GM23248 (cell line): ENCODE data around the gene SNTG2. TPM values are rescaled to one million over a fixed set of nuclear protein-coding genes. Genes with fewer than 3 reads are reported as not detected.

ENCODE experiments used
- DNase-seq: peaks from one replicate; pipeline ENCODE4 v3.0.0-alpha.2; 2015
- H2AFZ ChIP-seq: fragments of 200-600 bp; sonication (generic); 2 replicates; pipeline ENCODE4 v1.6.1; 2016; ENCODE audit warnings: antibody characterized with exemption
- H3F3A ChIP-seq: fragments of 200-600 bp; sonication (generic); 2 replicates; pipeline ENCODE4 v1.6.1; 2016; ENCODE audit warnings: mild to moderate bottlenecking, antibody characterized with exemption, mixed run types; ENCODE audit not compliant: insufficient read depth
- H3K27ac ChIP-seq: fragments of 200-600 bp; sonication (generic); 2 replicates; pipeline ENCODE4 v1.5.1; 2016; ENCODE audit warnings: mild to moderate bottlenecking
- H3K27me3 ChIP-seq: fragments of 200-600 bp; sonication (generic); replicated peaks from 2 replicates; pipeline ENCODE4 v1.6.1; 2016; ENCODE audit warnings: mild to moderate bottlenecking; ENCODE audit not compliant: insufficient read depth
- H3K36me3 ChIP-seq: fragments of 200-600 bp; sonication (generic); 2 replicates; pipeline ENCODE4 v1.6.1; 2016; ENCODE audit warnings: low read depth, mild to moderate bottlenecking
- H3K4me1 ChIP-seq: fragments of 200-600 bp; sonication (generic); 2 replicates; pipeline ENCODE4 v1.6.1; 2016; ENCODE audit warnings: mild to moderate bottlenecking; ENCODE audit not compliant: insufficient read depth
- H3K4me2 ChIP-seq: fragments of 200-600 bp; sonication (generic); one replicate; pipeline ENCODE4 v1.6.1; 2016; ENCODE audit warnings: mild to moderate bottlenecking; ENCODE audit not compliant: unreplicated experiment
- H3K4me3 ChIP-seq: fragments of 200-600 bp; sonication (generic); 2 replicates; pipeline ENCODE4 v1.5.1; 2016; ENCODE audit warnings: mild to moderate bottlenecking
- H3K79me2 ChIP-seq: fragments of 200-600 bp; sonication (generic); 2 replicates; pipeline ENCODE4 v1.6.1; 2016; ENCODE audit warnings: mild to moderate bottlenecking; ENCODE audit not compliant: insufficient read depth
- H3K9ac ChIP-seq: fragments of 200-600 bp; sonication (generic); 2 replicates; pipeline ENCODE4 v1.6.1; 2016; ENCODE audit warnings: mild to moderate bottlenecking
- H3K9me2 ChIP-seq: fragments of 200-600 bp; sonication (generic); 2 replicates; pipeline ENCODE4 v1.6.1; 2016; ENCODE audit warnings: mixed run types, mild to moderate bottlenecking, moderate library complexity; ENCODE audit not compliant: insufficient read depth
- H3K9me3 ChIP-seq: fragments of 200-600 bp; sonication (generic); one replicate; pipeline ENCODE4 v1.6.1; 2017; ENCODE audit warnings: low read depth
- H4K20me1 ChIP-seq: fragments of 200-600 bp; sonication (generic); 2 replicates; pipeline ENCODE4 v1.6.0; 2016; ENCODE audit not compliant: insufficient read depth
- EZH2 ChIP-seq: fragments of 200-600 bp; sonication (generic); IDR thresholded peaks from 2 replicates; pipeline ENCODE4 v1.6.1; 2018; ENCODE audit warnings: antibody characterized with exemption, mild to moderate bottlenecking; ENCODE audit not compliant: insufficient read depth, poor library complexity, severe bottlenecking
- EZH2phosphoT487 ChIP-seq: fragments of 200-600 bp; sonication (generic); IDR thresholded peaks from 2 replicates; pipeline ENCODE4 v1.6.1; 2018; ENCODE audit warnings: antibody characterized with exemption, moderate library complexity, mild to moderate bottlenecking, low read depth; ENCODE audit not compliant: insufficient read depth
- WGBS, 2 experiments: methylation state at CpG; one replicate each; pipeline ENCODE4 v1.1.6; 2015 to 2017; ENCODE audit warnings: low lambda C conversion rate in 2 of 2, low coverage in 1 of 2; ENCODE audit errors: missing lambda C conversion rate in 2 of 2; 5-methylcytosine and 5-hydroxymethylcytosine counted together
- in situ Hi-C: fragments of 300-500 bp; cut with MboI; formaldehyde crosslinking; loops from 2 replicates; pipeline ENCODE4 v1.15.0; 2020
- polyA plus RNA-seq: library from polyadenylated mRNA; unstranded; fragments of >200 nt; fragmentation: Nextera tagmentation; extraction: Ambion mirVana; gene quantifications from 2 replicates; pipeline ENCODE4 v1.2.1, GENCODE V29; 2016
- total RNA-seq: library from RNA; depleted of rRNA; stranded (reverse); fragments of >200 nt; shearing (Covaris generic); gene quantifications from 2 replicates; pipeline ENCODE4 v1.2.3, GENCODE V29; 2014

SNTG2 gene
- total and polyA plus RNA-seq, 2 experiments from 2014 or later: not detected

GRCh38 chr2:1282552-1282951 is 331.9 kb downstream of the SNTG2 start:
- 6 to 8% methylated on average over 12 to 22 of the region's 22 CpGs for WGBS, 2 experiments

GRCh38 chr2:1283020-1283801 is 332.6 kb downstream of the SNTG2 start:
- Histone ChIP-seq H3K79me2 (no peaks in the 10 kb centered on the region), H3K4me2 (no peak overlapping the region), H3K4me1 (no peaks in the 10 kb centered on the region), H2AFZ (no peak overlapping the region), H3K9ac (no peak overlapping the region), H3K36me3 (no peaks in the 10 kb centered on the region), H3K9me2 (no peaks in the 10 kb centered on the region), H3K9me3 (no peaks in the 10 kb centered on the region), H3F3A (no peaks in the 10 kb centered on the region), H4K20me1 (no peaks in the 10 kb centered on the region), H3K4me3 (no peak overlapping the region), H3K27ac (no peak overlapping the region), H3K27me3 (no peaks in the 10 kb centered on the region)
- no peak for DNase-seq
- in situ Hi-C loops: no loop called here
- TF ChIP-seq EZH2: no peak
- 50 to 52% methylated on average over 21 of the region's 21 CpGs for WGBS, 2 experiments

More at GRCh38 chr2:1282552-1282951, 331.9 kb downstream of the SNTG2 start:
- no peak for TF ChIP-seq EZH2phosphoT487
- TF ChIP-seq EZH2: no peak
- no peaks in the 10 kb centered on the region for H3K36me3 ChIP-seq
- H3K4me1 ChIP-seq: no peaks in the 10 kb centered on the region
- H3K9me2 ChIP-seq: no peaks in the 10 kb centered on the region
- H3K27ac ChIP-seq: no peak overlapping the region
- H2AFZ ChIP-seq: no peak overlapping the region
- H3F3A ChIP-seq: no peaks in the 10 kb centered on the region
- DNase-seq: no peak
- H3K79me2 ChIP-seq: no peaks in the 10 kb centered on the region
- in situ Hi-C loops: no loop called here
- H3K9me3 ChIP-seq: no peaks in the 10 kb centered on the region
- H3K27me3 ChIP-seq: no peaks in the 10 kb centered on the region
- H3K4me2 ChIP-seq: no peak overlapping the region
- no peaks in the 10 kb centered on the region for H4K20me1 ChIP-seq
- H3K4me3 ChIP-seq: no peak overlapping the region
- H3K9ac ChIP-seq: no peak overlapping the region

GRCh38 chr2:1283871-1284270 is 333.2 kb downstream of the SNTG2 start:
- Histone ChIP-seq H3K9me3 (no peaks in the 10 kb centered on the region), H3K27ac (no peak overlapping the region), H3F3A (no peaks in the 10 kb centered on the region), H3K9me2 (no peaks in the 10 kb centered on the region), H2AFZ (no peak overlapping the region), H3K27me3 (no peaks in the 10 kb centered on the region), H3K9ac (no peak overlapping the region), H4K20me1 (no peaks in the 10 kb centered on the region), H3K4me1 (no peaks in the 10 kb centered on the region), H3K79me2 (no peaks in the 10 kb centered on the region), H3K4me3 (no peak overlapping the region), H3K36me3 (no peaks in the 10 kb centered on the region), H3K4me2 (no peak overlapping the region)
- 54 to 56% methylated on average over 10 of the region's 10 CpGs for WGBS, 2 experiments
- TF ChIP-seq EZH2 (no peak), EZH2phosphoT487 (no peak)
- DNase-seq: no peak
- in situ Hi-C loops: no loop called here

DNA sequence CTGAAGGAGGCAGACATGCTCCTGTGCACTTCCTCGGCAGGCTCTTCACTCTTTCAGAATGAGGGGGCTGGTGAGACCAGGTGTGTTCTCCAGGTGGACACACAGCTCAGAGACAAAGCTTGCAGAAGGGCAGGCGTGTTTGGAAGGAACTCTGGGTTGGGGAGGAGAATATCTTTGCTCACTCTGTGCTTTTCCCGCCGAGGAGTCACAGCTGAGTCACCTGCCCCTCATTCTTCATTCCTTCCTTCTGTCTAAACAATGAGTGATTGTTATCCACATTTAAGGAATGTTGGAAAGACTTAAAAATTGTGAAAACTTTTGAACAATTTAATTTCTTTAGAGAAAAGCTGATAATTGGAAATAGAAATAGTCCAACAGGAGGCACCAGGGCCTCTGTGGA is 336.3 kb downstream of the SNTG2 start:
- H4K20me1 ChIP-seq: no peaks in the 10 kb centered on the region
- no peak overlapping the region for H3K27ac ChIP-seq
- H2AFZ ChIP-seq: no peak overlapping the region
- TF ChIP-seq EZH2phosphoT487: no peak
- TF ChIP-seq EZH2: no peak
- in situ Hi-C loops: no loop called here
- 15 to 22% methylated on average over 4 of the region's 4 CpGs for WGBS, 2 experiments
- H3K4me1 ChIP-seq: no peaks in the 10 kb centered on the region
- H3K9me2 ChIP-seq: no peaks in the 10 kb centered on the region
- no peaks in the 10 kb centered on the region for H3K9me3 ChIP-seq
- H3K79me2 ChIP-seq: no peaks in the 10 kb centered on the region
- no peak overlapping the region for H3K9ac ChIP-seq
- H3K4me3 ChIP-seq: no peak overlapping the region
- H3K27me3 ChIP-seq: no peaks in the 10 kb centered on the region
- DNase-seq: no peak
- H3K36me3 ChIP-seq: no peaks in the 10 kb centered on the region
- H3K4me2 ChIP-seq: no peak overlapping the region
- H3F3A ChIP-seq: no peaks in the 10 kb centered on the region

GRCh38 chr2:1287427-1287826 is 336.8 kb downstream of the SNTG2 start:
- 45 to 48% methylated on average over 19 to 20 of the region's 20 CpGs for WGBS, 2 experiments
- in situ Hi-C loops: no loop called here
- H3K79me2 ChIP-seq: no peaks in the 10 kb centered on the region
- no peaks in the 10 kb centered on the region for H3K36me3 ChIP-seq
- H3K27me3 ChIP-seq: no peaks in the 10 kb centered on the region
- H3K4me3 ChIP-seq: no peak overlapping the region
- TF ChIP-seq EZH2 (no peak), EZH2phosphoT487 (no peak)
- no peak overlapping the region for H3K4me2 ChIP-seq
- no peaks in the 10 kb centered on the region for H3K9me2 ChIP-seq
- H3K9me3 ChIP-seq: no peaks in the 10 kb centered on the region
- H2AFZ ChIP-seq: no peak overlapping the region
- DNase-seq: no peak
- H3F3A ChIP-seq: no peaks in the 10 kb centered on the region
- no peak overlapping the region for H3K27ac ChIP-seq
- no peaks in the 10 kb centered on the region for H3K4me1 ChIP-seq
- H3K9ac ChIP-seq: no peak overlapping the region
- H4K20me1 ChIP-seq: no peaks in the 10 kb centered on the region
